Activated CD4-positive, alpha-beta T cell treated with anti-CD3 and anti-CD28 coated beads for 4 hours (primary cell): Measurements from ENCODE around the gene IQGAP1.

Experiments used
- DNase-seq, 2 donors: peaks; one replicate each; pipeline ENCODE4 v3.0.0-alpha.2; 2020

IQGAP1 gene

DNA sequence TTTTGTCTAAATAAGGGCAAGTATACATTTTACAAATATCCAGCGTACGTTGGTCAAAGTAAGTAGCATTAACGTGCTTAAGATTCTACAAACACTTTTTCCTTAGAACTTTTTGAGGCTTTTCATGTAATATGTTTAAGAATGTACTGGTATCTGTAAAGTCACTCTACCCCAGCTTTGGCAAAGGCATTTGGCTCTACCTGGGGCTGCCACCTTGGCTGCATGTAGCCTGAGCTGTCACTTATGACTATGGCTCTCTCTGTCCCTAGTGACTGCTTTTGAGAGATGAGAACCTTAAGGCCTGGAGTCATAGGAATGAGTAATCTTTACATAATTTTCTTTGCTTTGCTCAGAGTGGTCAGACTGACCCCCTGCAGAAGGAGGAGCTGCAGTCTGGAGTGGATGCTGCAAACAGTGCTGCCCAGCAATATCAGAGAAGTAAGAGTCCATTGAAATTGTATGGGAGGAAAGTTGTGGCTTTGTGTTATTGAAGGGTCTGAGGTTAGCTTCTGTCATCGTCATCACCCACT lies 61.2 kb downstream of the IQGAP1 start:
- no peak for DNase-seq

DNA sequence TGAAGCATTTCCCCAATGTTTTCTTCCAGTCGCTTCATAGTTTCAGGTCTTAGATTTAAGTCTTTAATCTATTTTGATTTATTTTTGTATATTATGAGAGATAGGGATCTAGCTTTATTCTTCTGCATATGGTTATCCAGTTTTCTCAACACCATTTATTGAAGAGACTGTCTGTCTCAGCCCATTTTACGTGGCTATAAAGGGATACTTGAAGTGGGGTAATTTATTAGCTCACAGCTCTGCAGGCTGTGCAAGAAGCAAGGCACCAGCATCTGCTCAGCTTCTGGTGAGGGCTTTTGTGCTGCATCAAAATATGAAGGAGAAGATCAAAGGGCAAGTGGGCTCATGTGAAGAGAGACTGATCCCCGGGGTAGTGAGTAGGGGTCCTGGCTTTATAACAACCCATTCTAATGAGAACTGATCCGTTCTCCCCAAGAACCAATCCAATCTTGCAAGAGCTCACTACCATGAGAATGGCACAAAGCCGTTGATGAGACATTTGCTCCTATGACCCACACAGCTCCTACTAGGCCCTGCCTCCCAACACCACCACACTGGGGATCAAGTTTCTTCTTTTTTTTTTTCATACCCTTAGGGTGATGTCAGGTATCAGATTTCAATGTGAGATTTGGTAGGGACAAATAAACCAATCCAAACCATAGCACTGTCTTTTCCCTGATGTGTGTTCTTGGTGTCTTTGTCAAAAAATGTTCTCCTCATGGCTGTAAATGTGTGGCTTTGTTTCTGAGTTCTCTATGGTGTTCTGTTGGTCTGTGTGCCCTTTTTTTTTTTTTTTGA lies 63.2 kb downstream of the IQGAP1 start:
- no peak for DNase-seq

DNA sequence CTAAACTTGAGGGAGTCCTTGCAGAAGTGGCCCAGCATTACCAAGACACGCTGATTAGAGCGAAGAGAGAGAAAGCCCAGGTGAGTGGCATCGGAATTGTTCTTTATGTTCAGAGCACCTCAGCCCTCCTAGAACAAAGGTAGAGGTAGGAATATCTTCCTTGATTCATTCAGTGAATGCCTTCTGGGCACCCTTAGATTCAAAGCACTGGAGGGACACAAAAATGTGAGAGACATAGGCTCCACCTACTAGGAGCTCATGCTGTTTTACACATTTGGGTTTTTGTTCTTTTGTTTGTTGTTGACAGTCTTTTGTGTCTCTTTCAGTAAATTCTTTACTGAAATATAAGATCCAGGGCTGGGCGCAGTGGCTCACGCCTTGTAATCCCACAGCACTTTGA lies 68.2 kb downstream of the IQGAP1 start:
- no peak for DNase-seq

DNA sequence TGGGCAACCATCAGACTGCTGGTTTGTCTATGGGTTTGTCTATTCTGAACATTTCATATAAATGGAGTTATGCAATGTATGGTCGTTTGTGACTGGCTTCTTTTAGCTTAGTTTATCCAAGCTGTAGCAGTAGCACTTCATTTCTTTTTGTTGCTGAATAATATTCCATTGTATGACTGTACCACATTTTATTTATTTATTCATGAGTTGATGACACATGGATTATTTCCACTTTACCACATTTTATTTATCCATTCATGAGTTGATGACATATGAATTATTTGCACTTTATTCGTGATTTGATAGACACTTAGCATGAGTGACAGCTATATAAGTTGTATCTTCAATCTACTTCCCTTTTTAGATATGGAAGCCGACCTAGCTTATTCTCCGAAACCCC lies 70.0 kb downstream of the IQGAP1 start:
- no peak for DNase-seq

DNA sequence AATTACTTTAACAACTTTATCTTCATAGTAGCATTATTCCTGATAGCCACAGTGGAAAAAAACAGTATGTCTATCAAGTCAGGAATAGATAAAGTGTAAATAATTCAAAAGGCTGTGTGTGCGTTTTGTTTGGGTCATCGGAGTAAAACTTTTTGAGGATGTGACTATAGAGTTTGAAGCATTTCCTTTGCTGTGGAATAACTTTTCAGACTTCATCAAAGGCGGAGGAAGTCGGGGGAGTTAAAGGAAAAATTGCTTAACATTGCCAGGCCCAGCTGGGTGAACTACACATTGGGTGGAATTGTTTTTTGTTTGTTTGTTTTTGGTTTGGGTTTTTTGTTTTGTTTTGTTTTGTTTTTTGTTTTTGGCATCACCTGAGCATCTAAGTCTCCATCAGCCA lies 71.3 kb downstream of the IQGAP1 start:
- DNase-seq = no peak

DNA sequence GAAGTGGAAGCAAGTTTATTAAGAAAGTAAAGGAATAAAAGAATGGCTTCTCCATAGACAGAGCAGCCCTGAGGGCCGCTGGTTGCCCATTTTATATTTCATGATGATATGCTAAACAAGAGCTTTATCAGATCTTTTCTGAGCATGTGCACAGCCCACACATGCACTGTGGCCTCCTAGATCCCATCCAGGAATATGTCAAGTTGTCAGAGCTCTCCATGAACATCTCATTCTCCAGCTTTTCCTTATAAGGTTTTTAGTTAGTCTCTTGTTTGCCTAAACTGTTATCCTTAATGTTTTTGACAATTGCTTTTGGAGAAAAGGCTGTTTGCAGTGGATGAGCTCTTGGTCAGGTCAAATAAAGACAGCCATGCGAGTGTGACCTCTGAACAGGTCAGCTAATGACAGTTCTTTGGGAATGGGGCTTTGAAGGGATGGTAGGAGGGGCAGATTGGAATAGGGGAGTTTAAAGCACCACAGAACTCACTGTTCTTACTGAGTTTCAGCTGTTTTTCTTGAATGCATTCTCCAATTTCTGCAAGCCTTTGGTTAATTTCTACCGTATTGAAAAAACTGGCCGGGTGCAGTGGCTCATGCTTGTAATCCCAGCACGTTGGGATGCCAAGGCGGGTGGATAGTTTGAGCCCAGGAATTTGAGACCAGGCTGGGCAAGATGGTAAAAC lies 72.2 kb downstream of the IQGAP1 start:
- no peak for DNase-seq

DNA sequence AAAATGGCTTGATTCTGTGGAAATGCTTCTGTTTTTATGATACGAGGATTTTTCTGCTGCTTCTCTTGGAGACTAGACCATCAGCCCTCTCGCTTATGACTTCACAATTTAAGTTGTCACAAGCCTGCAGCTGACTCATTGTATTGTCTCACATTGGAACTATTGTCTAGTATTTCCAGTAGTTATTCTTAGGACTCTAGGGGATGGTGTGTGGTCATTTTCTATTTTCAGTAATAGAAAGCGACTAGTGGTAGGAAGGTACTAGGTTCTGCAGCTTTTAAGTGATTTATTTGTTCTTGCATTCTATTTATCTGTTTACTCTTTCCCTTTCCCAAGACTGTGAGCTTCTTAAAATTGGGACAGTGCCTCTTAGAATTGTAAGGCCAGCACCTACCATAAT lies 75.3 kb downstream of the IQGAP1 start:
- no peak for DNase-seq

DNA sequence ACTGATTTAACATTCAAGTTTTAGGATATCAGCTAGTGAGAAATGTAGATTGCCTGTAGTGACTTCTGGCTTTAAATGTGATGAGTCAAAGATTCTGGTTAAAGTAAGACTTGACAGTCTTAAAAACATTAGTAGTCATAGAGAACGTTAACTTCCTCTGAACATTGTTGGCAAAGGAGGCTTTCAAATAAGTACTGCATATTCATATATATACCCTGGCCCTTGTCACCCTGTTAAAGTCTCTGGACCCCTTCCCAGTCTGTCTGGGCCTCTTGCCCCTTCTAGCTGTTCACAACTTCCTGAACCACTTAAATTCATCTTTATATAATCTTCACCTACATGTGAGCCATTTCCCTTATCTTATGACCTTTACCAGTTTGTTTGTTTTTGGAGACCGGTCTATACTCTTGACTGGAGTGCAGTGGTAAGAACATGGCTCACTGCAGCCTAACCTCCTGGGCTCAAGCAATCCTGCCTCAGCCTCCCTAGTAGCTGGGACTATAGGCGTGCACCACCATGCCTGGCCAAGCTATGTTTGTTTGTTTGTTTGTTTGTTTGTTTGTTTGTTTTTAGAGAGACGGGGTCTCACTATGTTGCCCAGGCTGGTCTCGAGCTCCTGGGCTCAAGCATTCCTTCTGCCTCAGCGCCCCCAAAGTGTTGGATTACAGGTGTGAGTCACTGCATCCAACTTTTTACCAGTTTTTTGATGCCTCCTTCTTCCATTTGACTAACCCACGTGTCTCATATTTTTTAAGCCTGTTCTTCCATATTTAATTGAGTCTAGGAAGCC lies 77.3 kb downstream of the IQGAP1 start:
- no peak for DNase-seq

DNA sequence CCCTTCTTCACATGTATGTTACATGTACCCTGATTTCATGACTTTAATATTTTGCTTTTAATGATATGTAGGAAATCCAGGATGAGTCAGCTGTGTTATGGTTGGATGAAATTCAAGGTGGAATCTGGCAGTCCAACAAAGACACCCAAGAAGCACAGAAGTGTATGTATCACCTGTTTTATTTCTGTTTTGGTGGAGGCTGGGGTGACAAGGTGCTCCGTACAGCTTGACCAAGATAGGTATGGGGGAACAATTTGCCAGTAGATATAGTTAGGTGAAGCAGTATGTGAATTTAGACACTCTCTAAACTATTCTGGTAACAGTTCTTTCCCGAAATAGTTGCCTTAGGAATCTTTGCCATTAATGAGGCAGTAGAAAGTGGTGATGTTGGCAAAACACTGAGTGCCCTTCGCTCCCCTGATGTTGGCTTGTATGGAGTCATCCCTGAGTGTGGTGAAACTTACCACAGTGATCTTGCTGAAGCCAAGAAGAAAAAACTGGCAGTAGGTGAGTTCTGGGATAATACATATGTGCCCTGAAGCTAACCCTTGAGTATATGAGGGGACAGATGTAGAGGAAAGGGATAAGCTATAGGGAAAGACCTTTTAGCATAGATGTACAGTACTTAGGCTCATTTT lies 78.0 kb downstream of the IQGAP1 start:
- no peak for DNase-seq

DNA sequence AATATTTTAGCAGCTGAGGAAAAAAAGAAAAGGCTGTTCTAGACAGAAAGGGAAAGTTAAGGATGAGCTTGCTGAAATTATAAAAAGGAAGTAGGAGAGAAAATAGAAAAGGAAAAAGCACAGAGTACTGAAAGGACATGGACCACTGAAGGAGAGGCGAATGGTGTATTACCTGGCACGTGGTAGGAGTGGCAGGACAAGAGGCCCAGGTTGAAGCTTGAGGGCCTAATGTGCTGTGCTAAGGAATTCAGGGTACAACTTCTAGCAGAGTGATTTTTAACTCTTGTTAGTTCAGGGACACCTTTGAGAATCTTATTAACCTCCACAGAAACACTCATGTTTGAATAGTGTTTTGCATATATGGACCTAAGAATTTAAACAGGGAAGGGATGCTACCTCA lies 81.7 kb downstream of the IQGAP1 start:
- DNase-seq = no peak

DNA sequence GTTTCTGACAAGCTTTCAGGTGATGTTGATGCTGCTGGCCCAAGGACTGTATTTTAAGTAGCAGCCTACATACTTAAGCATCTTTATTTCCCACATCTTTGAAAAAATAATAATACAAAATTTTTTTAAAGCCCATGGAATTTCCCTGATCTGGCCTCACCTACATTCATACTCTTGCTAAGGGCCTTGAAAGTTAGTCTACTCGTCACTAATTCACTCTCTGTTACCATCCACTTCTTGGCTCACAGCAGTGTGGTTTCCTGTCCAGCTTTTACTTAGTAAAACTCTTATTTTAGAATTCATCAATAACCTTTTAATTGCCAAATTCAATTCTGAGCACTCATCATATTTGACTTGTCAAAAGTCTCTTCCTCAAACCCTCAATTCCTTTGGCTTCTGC lies 82.4 kb downstream of the IQGAP1 start:
- no peak for DNase-seq

DNA sequence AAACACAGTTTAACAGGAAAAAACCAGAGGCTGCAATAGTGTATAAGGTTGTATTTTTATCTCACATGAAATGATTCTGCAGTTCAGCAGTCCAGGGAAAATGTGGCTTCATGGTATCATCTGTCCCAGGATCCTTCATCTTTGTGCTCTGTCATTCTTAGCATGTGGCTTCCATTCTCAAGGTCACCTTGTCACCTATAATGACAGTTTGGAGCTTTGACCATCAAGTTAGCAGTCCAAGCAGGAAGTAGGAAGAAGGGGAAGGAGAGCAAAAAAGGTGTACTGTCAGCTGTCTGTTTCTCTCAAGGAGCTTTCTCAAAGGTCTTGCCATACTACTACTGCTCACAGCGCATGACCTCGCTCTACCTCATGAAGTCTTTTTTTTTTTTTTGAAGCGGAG lies 83.1 kb downstream of the IQGAP1 start:
- DNase-seq = no peak

DNA sequence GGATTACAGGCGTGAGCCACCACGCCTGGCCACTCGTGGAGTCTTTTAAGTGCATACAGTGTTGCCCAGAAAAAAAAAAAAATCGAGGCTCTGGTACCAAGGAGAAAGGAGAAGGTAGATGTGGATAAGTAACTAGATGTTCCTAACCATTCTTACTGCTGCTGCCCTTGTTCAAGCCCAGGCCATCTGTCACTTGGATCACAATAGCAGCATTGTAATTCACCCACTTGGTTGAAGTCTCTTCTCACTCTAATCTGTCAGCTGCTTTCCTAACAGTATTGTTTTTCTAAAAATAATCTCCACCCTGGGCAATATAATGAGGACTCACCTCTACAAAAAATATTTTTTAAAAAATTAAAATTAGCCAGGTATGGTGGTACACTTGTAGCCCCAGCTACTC lies 83.7 kb downstream of the IQGAP1 start:
- no peak for DNase-seq

DNA sequence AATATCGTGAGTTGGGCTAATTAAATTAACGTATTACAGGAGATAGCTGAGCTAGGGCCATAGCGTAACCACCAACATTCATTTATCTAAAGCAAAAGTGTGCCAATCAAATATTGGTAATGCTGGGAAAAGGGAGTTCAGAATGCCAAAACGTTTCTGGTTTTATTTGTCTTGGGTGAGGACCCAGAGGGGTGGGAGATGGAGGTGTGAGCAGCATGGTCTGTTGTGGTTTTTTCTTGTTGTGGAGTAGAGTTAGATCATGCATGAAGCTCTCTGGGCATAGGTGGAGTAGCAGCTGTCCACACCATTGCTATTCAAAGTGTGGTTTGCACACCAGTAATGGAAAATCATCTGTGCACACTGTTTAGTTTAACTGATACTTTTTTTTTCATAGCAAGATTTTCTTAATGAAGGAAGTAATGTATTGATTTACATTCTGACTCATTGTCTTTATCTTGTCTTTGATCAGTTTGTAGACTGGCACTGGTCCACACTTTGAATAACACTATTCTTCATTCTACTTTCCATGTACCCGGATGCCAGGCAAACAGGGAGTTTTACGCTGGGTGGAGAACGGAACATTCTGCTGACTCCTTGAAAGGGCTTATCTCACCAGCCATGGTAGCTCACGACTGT lies 90.9 kb downstream of the IQGAP1 start:
- no peak for DNase-seq

DNA sequence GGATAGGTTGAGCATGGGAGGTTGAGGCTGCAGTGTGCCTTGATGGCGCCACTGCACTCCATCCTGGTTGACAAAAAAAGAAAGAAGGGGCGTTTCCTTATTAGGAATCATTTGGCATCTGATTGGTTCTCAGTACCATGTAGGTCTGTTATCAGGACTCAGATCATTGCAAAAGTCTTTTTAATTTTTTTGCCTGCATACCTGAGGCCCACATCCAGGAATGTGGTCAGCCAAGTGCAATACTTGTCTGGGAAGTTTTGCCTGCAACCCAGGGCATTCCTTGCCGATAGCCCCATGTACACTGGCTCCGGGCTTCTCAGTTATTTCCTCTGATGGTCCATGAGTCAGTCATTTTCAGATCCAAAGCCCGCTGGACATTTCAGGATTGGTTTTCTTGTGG lies 91.6 kb downstream of the IQGAP1 start:
- no peak for DNase-seq

DNA sequence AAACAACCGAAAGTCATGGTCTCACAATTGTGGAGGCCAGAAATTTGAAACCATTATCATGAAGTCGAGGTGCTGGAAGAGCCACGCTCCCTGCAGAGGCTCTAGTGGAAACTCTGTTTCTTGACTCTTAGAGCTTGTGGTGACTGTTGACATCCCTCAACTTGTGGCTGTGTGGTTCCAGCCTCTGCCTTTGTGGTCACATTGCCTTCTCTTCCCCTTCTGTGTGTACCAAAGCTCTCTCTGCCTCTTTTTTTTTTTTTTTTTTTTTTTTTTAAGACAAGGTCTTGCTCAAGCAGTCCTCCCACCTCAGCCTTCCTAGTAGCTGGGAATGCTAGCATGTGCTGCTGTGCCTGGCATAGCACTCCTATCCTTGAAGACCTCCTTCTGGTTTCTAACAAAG lies 93.0 kb downstream of the IQGAP1 start:
- DNase-seq = peak in 1 of 2 donors; percentile 15

DNA sequence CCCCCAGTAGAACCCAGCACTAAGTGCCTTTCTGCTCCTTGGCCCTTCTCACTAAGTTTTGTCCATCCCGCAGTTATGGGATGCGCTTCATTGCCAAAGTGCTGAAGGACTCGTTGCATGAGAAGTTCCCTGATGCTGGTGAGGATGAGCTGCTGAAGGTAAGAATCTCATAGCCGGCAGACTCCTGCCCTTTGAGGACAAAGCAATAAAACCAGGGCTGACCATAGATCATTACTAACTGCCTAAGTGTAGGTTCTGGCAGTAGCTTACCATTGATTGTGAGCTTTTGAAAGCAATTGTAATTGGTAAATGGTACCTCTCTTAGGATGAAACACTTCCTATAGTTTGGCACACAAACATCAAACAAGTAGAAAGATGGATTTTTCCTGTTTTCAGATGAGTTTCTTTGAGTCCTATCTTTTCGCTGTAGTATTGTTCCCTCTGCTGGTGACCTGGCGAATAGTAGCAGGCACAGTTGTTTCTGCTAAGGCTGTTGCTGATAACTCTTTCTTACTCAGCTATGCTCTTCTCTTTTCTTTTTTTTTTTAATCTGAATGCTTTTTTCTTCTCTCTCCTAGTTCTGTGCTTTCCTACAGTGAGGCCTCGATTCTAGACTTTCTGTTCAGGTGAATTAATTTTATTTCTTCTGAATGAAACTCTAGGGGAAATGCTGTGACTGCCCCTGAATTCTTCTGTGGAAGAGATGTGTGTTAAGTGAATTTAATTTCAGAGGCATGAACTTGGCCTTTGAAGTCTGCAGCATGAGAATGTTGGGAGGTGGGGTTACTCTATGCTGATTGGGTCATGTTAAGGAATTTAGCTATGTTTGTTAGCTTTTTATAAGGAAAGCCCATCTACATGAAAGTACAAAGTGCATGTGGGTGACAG lies 94.3 kb downstream of the IQGAP1 start:
- DNase-seq = peak; percentile 9 to 50

DNA sequence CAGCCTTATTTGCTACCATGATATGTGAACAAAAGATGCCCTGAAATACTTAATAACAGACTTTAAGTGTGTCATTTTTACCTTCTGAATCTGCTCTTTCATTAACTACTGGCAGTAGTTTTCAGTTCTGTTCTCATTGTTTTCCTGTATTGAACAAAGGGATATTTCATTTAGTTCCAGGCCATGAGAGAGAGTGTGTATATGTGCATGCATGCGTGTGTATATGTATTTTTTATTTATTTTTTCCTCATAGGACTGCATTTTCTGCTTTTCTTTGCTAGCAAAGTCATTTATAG lies 94.9 kb downstream of the IQGAP1 start:
- DNase-seq = no peak

DNA sequence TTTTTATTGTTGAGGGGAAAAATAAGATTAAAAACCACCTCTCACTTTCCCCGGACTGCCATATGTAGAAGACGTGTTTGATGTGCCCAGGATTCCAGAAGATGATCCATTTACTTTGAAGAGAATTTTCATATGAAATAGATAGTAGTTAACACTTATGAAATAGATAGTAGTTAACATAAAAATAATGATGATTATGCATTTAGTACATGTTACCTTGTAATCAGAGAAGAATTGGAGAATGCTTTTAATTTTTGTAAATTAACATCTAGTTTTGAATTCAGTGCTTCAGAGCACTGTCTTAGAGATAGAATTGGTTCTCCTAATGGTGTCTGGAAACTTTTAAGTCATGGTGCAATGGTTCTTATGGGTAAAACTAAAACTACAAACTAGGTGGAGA lies 95.6 kb downstream of the IQGAP1 start:
- no peak for DNase-seq

DNA sequence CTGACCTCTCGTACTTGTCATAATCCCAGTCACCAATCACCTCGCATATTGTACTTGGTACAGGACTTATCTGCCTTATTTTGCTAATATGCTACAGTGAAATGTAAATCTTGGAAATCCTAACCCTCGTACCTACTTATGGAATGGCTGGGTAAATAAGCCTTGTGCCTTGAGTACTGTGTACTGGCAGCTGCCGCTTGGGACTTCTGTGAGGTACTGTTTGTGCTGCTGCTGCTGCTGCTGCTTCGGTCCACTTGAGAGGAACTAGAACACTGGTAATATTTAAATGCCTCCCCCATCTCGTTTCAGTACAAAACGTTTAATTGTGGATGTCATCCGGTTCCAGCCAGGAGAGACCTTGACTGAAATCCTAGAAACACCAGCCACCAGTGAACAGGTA lies 99.1 kb downstream of the IQGAP1 start:
- no peak for DNase-seq

DNA sequence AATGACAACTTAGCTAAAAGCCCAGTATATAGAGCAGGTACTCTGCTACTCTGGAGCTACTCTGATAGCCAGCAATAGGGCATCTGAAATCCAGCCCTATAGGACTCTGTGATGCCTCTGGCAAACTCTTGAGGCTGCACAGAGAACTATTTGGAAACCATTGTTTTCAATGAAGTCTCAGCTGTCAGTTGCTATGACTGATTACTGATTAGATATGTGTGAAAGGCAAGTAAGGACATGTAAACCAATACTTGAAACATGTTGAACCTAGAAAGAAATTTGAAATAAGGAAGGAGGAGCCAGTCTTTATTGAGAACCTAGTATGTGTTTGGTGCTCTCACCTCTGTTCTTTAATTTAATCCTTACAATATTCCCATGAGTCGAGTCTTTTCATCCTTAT lies 101.5 kb downstream of the IQGAP1 start:
- DNase-seq = no peak

DNA sequence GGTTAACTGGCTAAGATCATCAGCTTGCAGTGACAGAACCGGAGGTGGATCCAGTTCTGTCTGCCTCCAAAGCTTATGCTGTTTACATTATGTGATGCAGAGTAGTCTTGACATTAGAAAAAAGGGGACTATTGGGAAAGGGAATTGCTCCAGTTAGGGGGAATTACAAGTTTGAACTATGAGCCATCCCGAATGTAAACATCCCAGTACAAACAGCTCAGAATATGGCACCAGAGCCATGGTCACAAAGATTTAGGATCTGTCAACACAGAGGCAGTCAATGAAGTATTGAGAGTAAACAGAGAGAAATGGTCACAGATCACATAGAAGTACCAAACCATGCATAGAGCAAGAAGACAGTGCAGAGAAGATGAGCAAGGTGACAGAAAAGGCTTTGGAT lies 101.9 kb downstream of the IQGAP1 start:
- DNase-seq = no peak
